Panc1 (cell line): Measurements from ENCODE around the gene EXOSC7.

Source experiments
- CTCF ChIP-seq: fragments of 450-650 bp; IDR thresholded peaks from 2 replicates; pipeline ENCODE4 v1.5.1; 2017; ENCODE audit warnings: mild to moderate bottlenecking
- POLR2AphosphoS5 ChIP-seq: IDR thresholded peaks from 2 replicates; pipeline ENCODE4 v1.6.1; 2012; ENCODE audit warnings: mild to moderate bottlenecking, low read depth, low read length, moderate library complexity
- REST ChIP-seq, 2 experiments: IDR thresholded peaks; 2 replicates each; pipeline ENCODE4 v1.6.1; 2011 to 2012; ENCODE audit warnings: low read depth in 2 of 2, control low read depth in 1 of 2, low read length in 1 of 2, mild to moderate bottlenecking in 1 of 2, moderate library complexity in 1 of 2; ENCODE audit not compliant: insufficient read depth in 1 of 2
- SIN3A ChIP-seq: IDR thresholded peaks from 2 replicates; pipeline ENCODE4 v1.6.1; 2012; ENCODE audit warnings: low read depth, mild to moderate bottlenecking, low read length, moderate library complexity, borderline replicate concordance; ENCODE audit not compliant: insufficient read depth
- TCF7L2 ChIP-seq: IDR thresholded peaks from 2 replicates; pipeline ENCODE4 v1.6.1; 2011; ENCODE audit warnings: mild to moderate bottlenecking, low read depth, low read length, inconsistent platforms

- TF ChIP-seq POLR2AphosphoS5 (no peak), CTCF (no peak), REST (IDR thresholded peaks at IDR 0.05; ENCODE audit: insufficient read depth in 1 of 2, low read depth in 2 of 2, low read length in 1 of 2) (no peak), SIN3A (no peak), TCF7L2 (no peak)
Measured at GRCh38 chr3:44982817-44983216, 6.8 kb downstream of the EXOSC7 start.
